Measurements from ENCODE around the gene ZNF281. TPM values are rescaled to one million over a fixed set of nuclear protein-coding genes. Genes with fewer than 3 reads are reported as not detected.

Gene ZNF281
- total RNA-seq, 4 donors from 2014 or later, result 2.5 to 8.6 (median 6.3) TPM

GRCh38 chr1:200381256-200381984 is 28.4 kb downstream of the ZNF281 start:
- no peak for DNase-seq
- Histone ChIP-seq H3K4me1 (peaks cover 0 to 6% (median 0%) of the 10 kb centered on the region in 3 donors), H3K36me3 (no peaks in the 10 kb centered on the region), H3K9me3 (no peaks in the 10 kb centered on the region), H3K4me3 (no peak overlapping the region), H3K27me3 (no peaks in the 10 kb centered on the region), H3K27ac (no peak overlapping the region)
- 44 to 66% methylated on average over 8 of the region's 8 CpGs for WGBS, 2 donors
- TF ChIP-seq CTCF (IDR thresholded peaks at IDR 0.05), result no peak
- no peak for TF ChIP-seq POLR2A (IDR thresholded peaks at IDR 0.05)
- intact Hi-C loops (cut with DNase I), result no loop called here

- intact Hi-C loops (cut with DNase I), result no loop called here
These were observed 29.2 kb downstream of the ZNF281 start for GRCh38 chr1:200380589-200381021.

GRCh38 chr1:200379940-200380588 is 29.8 kb downstream of the ZNF281 start:
- intact Hi-C loops (cut with DNase I), result no loop called here
- no peak for TF ChIP-seq CTCF (IDR thresholded peaks at IDR 0.05)
- no peak for TF ChIP-seq POLR2A (IDR thresholded peaks at IDR 0.05)
- Histone ChIP-seq H3K36me3 (no peaks in the 10 kb centered on the region), H3K4me1 (peaks cover 0 to 6% (median 0%) of the 10 kb centered on the region in 3 donors), H3K27ac (no peak overlapping the region), H3K27me3 (no peaks in the 10 kb centered on the region), H3K9me3 (no peaks in the 10 kb centered on the region), H3K4me3 (no peak overlapping the region)
- 79 to 80% methylated on average over 2 to 3 of the region's 3 CpGs for WGBS, 2 donors
- DNase-seq, result no peak

More at GRCh38 chr1:200380589-200381021, 29.2 kb downstream of the ZNF281 start:
- Histone ChIP-seq H3K4me1 (peaks cover 0 to 6% (median 0%) of the 10 kb centered on the region in 3 donors), H3K27ac (no peak overlapping the region), H3K36me3 (no peaks in the 10 kb centered on the region), H3K4me3 (no peak overlapping the region), H3K9me3 (no peaks in the 10 kb centered on the region), H3K27me3 (no peaks in the 10 kb centered on the region)
- 92 to 100% methylated on average over 1 of the region's 1 CpG for WGBS, 2 donors
- no peak for DNase-seq
- TF ChIP-seq POLR2A (IDR thresholded peaks at IDR 0.05), result no peak
- TF ChIP-seq CTCF (IDR thresholded peaks at IDR 0.05), result no peak

GRCh38 chr1:200379432-200379757 is 30.4 kb downstream of the ZNF281 start:
- H3K4me3 ChIP-seq, result no peak overlapping the region
- no peak overlapping the region for H3K27ac ChIP-seq
- no peaks in the 10 kb centered on the region for H3K36me3 ChIP-seq
- 17 to 29% methylated on average over 1 of the region's 1 CpG for WGBS, 2 donors
- intact Hi-C loops (cut with DNase I), result no loop called here
- H3K27me3 ChIP-seq, result no peaks in the 10 kb centered on the region
- TF ChIP-seq POLR2A (IDR thresholded peaks at IDR 0.05), result no peak
- TF ChIP-seq CTCF (IDR thresholded peaks at IDR 0.05), result no peak
- H3K9me3 ChIP-seq, result no peaks in the 10 kb centered on the region
- DNase-seq, result no peak
- H3K4me1 ChIP-seq, result peaks cover 0 to 6% (median 0%) of the 10 kb centered on the region in 3 donors

GRCh38 chr1:200378096-200378495 is 31.7 kb downstream of the ZNF281 start:
- no peak for TF ChIP-seq POLR2A (IDR thresholded peaks at IDR 0.05)
- no peak for TF ChIP-seq CTCF (IDR thresholded peaks at IDR 0.05)
- 74 to 80% methylated on average over 1 of the region's 1 CpG for WGBS, 2 donors

More at GRCh38 chr1:200378096-200378495, 31.7 kb downstream of the ZNF281 start:
- Histone ChIP-seq H3K27ac (no peak overlapping the region), H3K36me3 (no peaks in the 10 kb centered on the region), H3K4me3 (no peak overlapping the region), H3K9me3 (no peaks in the 10 kb centered on the region), H3K4me1 (peaks cover 0 to 6% (median 0%) of the 10 kb centered on the region in 3 donors), H3K27me3 (no peaks in the 10 kb centered on the region)
- DNase-seq, result no peak
- intact Hi-C loops (cut with DNase I), result no loop called here

Data from esophagus squamous epithelium (tissue), 5 donors.